Sigmoid colon (tissue), 7 donors: ENCODE data around the gene ADARB2. TPM values are rescaled to one million over a fixed set of nuclear protein-coding genes. Genes with fewer than 3 reads are reported as not detected.

Experiments
- DNase-seq: peaks from one replicate; pipeline ENCODE4 v3.0.0-alpha.2; 2019
- H3K27ac ChIP-seq, 4 donors: fragments of 200-600 bp; sonication (generic); one replicate each; pipeline ENCODE4 v1.5.1; 2016 to 2019; ENCODE audit warnings: mild to moderate bottlenecking in 1 of 4
- H3K27me3 ChIP-seq, 3 donors: fragments of 200-600 bp; sonication (generic); one replicate each; pipeline ENCODE4 v1.5.1; 2019; ENCODE audit warnings: mild to moderate bottlenecking in 1 of 3
- H3K36me3 ChIP-seq, 4 donors: fragments of 200-600 bp; sonication (generic); one replicate each; pipeline ENCODE4 v1.5.1; 2016 to 2019
- H3K4me1 ChIP-seq, 4 donors: fragments of 200-600 bp; sonication (generic); one replicate each; pipeline ENCODE4 v1.5.1; 2017 to 2019
- H3K4me3 ChIP-seq, 4 donors: fragments of 200-600 bp; sonication (generic); one replicate each; pipeline ENCODE4 v1.5.1; 2017 to 2019; ENCODE audit warnings: mild to moderate bottlenecking in 2 of 4, moderate library complexity in 1 of 4
- H3K9me3 ChIP-seq, 4 donors: fragments of 200-600 bp in 3 of 4; sonication (generic) in 3 of 4; one replicate each; pipeline versions ENCODE4 v1.5.1 to v1.6.1; 2013 to 2019
- EP300 ChIP-seq, 4 donors: sonication (generic); formaldehyde crosslinking; IDR thresholded peaks; one replicate each; pipeline ENCODE4 v1.6.1; 2017; ENCODE audit warnings: antibody characterized with exemption in 4 of 4
- POLR2A ChIP-seq, 2 donors: fragments of 450-650 bp; IDR thresholded peaks; one replicate each; pipeline ENCODE4 v1.6.1; 2016; ENCODE audit warnings: antibody characterized with exemption in 2 of 2, mild to moderate bottlenecking in 2 of 2, moderate library complexity in 2 of 2
- POLR2AphosphoS5 ChIP-seq, 4 donors: sonication (generic); formaldehyde crosslinking; IDR thresholded peaks; one replicate each; pipeline ENCODE4 v1.6.1; 2017; ENCODE audit warnings: antibody characterized with exemption in 4 of 4
- WGBS, 2 donors: extraction: QIAGEN DNeasy Blood & Tissue Kit; methylation state at CpG; one replicate each; pipeline ENCODE4 v1.1.7; 2013; 5-methylcytosine and 5-hydroxymethylcytosine counted together
- intact Hi-C: fragments of 100-400 bp; cut with DNase I; formaldehyde crosslinking; loops from one replicate; pipeline ENCODE4 v1.15.1; 2023
- polyA plus RNA-seq, 3 donors: library from polyadenylated mRNA; stranded (reverse); fragments of 200-250 nt; gene quantifications; one replicate each; pipeline ENCODE4 v1.2.3, GENCODE V29; 2013
- total RNA-seq, 4 donors: library from RNA; depleted of rRNA; stranded (reverse); fragments of >200 nt; gene quantifications; one replicate each; pipeline ENCODE4 v1.1.0, GENCODE V29; 2016
- TF ChIP-seq, protein P1 (sequence below), 4 experiments: fragments of 450-650 bp in 3 of 4; fragments of 200-600 bp in 1 of 4; IDR thresholded peaks; one replicate each; pipeline ENCODE4 v1.5.1; 2016 to 2019; ENCODE audit warnings: antibody characterized with exemption in 4 of 4, mild to moderate bottlenecking in 3 of 4, moderate library complexity in 2 of 4
- donor health status: healthy with polysubstance abuse.
- donor health status: Bipolar disorder and iron deficiency.
- donor health status: healthy.

Gene ADARB2
- total and polyA plus RNA-seq, 7 donors: 0.60 to 5.9 (median 3.5) TPM; not detected in 1

DNA sequence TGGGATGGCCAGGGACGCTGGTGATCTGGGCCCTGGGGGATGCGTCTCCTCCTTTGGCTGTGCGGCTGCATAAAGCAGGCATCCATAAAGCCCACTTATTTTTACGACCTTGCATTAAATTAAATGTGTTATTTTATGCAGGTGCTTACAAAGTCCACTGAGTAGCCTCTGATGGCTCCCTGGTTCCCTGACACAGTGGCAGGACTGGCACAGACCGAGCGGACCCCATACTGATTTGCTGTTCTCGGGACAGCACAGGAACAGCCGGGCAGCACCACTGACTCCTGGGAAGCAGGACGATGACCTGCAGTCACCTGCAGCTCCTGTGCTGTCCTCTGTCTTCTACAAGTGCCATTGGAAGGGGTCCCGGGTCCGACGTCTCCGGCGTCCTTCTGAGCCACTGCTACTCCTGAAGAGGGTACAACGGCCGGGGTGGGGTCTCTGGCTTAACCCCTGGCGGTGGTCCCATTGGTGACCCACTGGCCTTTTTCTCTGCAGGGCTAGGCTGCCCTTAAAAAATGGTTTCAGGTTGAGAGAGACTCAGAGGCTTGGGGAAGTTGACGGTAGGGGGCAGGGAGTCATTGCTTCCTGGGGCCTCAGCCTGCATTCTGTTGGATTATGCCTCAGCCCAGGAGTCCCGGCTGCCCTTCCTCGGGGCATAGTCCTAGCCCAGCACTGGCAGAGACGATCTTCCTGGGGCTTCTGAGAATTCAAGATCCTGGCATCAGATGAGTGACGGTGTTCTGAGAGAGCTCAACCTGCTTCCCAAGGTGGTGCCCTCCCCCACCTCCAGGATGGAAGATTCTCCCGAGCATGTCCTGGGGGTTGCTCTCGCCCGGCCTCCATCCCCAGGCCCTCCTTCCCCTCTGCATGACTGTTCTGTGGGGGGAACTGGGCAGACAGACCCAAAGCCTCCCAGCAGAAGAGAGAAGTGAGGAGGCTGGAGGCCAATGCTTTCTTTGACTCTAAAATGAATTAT, 330.1 kb downstream of the ADARB2 start:
- Histone ChIP-seq H3K27ac (no peak overlapping the region), H3K27me3 (peaks cover 0 to 13% (median 0%) of the 10 kb centered on the region in 3 donors), H3K4me3 (no peak overlapping the region), H3K36me3 (no peaks in the 10 kb centered on the region), H3K4me1 (no peaks in the 10 kb centered on the region), H3K9me3 (no peaks in the 10 kb centered on the region)
- no peak for DNase-seq
- TF ChIP-seq POLR2AphosphoS5 (IDR thresholded peaks at IDR 0.05) (no peak), POLR2A (IDR thresholded peaks at IDR 0.05) (no peak), EP300 (IDR thresholded peaks at IDR 0.05) (no peak)
- TF ChIP-seq, protein P1, sequence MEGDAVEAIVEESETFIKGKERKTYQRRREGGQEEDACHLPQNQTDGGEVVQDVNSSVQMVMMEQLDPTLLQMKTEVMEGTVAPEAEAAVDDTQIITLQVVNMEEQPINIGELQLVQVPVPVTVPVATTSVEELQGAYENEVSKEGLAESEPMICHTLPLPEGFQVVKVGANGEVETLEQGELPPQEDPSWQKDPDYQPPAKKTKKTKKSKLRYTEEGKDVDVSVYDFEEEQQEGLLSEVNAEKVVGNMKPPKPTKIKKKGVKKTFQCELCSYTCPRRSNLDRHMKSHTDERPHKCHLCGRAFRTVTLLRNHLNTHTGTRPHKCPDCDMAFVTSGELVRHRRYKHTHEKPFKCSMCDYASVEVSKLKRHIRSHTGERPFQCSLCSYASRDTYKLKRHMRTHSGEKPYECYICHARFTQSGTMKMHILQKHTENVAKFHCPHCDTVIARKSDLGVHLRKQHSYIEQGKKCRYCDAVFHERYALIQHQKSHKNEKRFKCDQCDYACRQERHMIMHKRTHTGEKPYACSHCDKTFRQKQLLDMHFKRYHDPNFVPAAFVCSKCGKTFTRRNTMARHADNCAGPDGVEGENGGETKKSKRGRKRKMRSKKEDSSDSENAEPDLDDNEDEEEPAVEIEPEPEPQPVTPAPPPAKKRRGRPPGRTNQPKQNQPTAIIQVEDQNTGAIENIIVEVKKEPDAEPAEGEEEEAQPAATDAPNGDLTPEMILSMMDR (IDR thresholded peaks at IDR 0.05): no peak
- WGBS, 2 donors: 79 to 84% methylated on average over 25 of the region's 25 CpGs
- intact Hi-C loops: no loop called here

DNA sequence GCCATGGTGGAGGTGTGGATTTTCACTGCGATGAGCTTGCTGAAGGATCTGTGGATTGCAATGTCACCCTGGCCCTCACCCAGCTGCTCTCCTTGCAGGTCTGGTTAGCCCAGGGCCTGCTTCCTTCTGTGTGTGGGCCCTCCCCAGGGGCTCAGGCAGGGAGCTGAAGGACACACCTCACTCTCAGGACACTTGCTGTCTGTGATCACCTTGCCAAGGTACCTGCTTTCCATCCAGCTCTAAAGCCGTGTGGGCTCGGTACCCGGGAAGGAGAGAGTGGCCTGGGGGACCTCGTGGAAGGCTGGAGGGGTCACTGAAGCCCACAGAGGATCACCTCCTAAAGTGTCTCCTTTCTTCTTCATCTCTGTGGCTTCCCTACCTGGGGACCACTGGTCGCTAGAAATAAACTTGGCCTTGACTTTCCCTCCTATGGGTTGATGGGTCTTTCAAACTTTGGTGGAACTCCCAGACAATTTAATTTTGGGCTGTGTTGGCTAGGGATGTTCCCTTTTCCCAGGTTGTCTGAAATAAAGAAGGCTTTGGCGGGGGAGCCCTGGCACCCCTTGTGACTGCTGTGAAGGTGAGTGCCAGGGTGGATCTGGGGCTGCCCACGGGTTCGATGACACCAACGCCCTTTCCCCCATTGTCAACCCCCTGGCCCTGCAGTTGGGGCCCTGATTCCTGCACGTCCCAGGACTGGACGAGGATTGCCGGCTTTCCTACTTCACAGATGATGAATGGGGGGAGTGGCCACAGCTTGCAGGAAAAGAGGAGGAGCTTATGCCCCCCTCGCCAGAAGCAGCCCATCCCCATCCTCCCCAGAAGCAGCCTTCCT, 331.0 kb downstream of the ADARB2 start:
- no peak for TF ChIP-seq POLR2A (IDR thresholded peaks at IDR 0.05)
- TF ChIP-seq, protein P1 (IDR thresholded peaks at IDR 0.05): no peak
- no peak for TF ChIP-seq POLR2AphosphoS5 (IDR thresholded peaks at IDR 0.05)
- TF ChIP-seq EP300 (IDR thresholded peaks at IDR 0.05): no peak
- intact Hi-C loops: no loop called here
- H3K27me3 ChIP-seq: peaks cover 0 to 13% (median 0%) of the 10 kb centered on the region in 3 donors

DNA sequence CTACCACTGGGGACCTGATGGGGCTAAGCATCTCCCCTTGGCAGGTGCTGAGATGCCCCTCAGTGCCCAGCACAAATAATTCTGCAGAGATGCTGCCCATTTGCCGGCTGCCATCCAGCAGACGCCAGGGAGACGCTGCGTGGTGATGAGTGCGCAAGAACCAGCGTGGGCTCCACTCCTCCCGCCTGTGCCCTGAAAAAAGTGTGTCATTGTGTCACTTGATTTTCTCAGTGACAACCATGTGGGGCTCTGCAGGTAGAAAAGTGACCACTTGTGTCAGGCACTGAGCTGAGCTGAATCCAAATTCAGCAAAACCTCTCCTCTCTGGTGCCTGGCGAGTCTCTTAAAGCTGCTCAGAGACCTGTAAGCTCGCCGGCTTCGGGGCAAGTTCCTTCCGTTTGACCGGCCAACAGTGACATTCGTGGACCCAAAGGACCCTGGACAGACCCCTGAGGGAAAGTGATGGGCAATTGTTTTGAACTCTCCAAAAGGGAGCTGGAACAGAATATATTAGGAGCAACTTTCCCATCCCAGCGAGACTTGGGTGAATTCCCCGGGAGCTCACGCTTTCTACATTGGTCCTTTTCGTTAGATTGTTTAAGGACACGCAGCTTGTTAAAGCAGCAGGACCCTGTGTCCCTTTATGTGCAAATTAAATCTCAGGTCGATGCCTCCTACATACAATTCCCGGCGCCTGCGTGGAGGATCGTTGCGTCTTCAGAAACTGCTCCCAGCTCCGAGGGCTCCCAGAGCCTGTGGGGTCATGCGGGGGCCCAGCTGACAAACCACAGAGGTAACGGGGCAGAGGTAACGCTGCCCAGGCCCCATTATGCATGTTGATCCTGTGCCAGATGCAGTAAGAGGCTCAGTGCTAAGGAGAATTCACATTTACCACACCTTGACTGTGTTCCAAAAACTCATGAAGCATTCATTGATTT, 332.7 kb downstream of the ADARB2 start:
- Histone ChIP-seq H3K36me3 (no peaks in the 10 kb centered on the region), H3K27ac (no peak overlapping the region), H3K9me3 (no peaks in the 10 kb centered on the region), H3K4me1 (no peaks in the 10 kb centered on the region), H3K27me3 (peaks cover 0 to 17% (median 0%) of the 10 kb centered on the region in 3 donors), H3K4me3 (no peak overlapping the region)
- WGBS, 2 donors: 83 to 89% methylated on average over 29 of the region's 29 CpGs
- TF ChIP-seq, protein P1 (IDR thresholded peaks at IDR 0.05): no peak
- TF ChIP-seq POLR2A (IDR thresholded peaks at IDR 0.05) (no peak), POLR2AphosphoS5 (IDR thresholded peaks at IDR 0.05) (no peak), EP300 (IDR thresholded peaks at IDR 0.05) (no peak)
- no peak for DNase-seq
- intact Hi-C loops: no loop called here

More for the DNA sequence above, 331.0 kb downstream of the ADARB2 start:
- Histone ChIP-seq H3K27ac (no peak overlapping the region), H3K9me3 (no peaks in the 10 kb centered on the region), H3K4me3 (no peak overlapping the region), H3K36me3 (no peaks in the 10 kb centered on the region), H3K4me1 (no peaks in the 10 kb centered on the region)
- WGBS, 2 donors: 76 to 84% methylated on average over 14 of the region's 14 CpGs
- DNase-seq: no peak
